ENCODE measurements around the gene AGPAT3. TPM values are rescaled to one million over a fixed set of nuclear protein-coding genes. Genes with fewer than 3 reads are reported as not detected.

Gene AGPAT3
- total RNA-seq, 1 donor from 2014 or later, result 63.2 TPM

GRCh38 chr21:43880111-43880985 lies 15.3 kb downstream of the AGPAT3 start:
- H3K4me1 Mint-ChIP-seq (ENCODE audit: unreplicated experiment), result peaks cover 37% of the 10 kb centered on the region
- no peaks in the 10 kb centered on the region for H3K9me3 Mint-ChIP-seq (ENCODE audit: unreplicated experiment)
- no peak for TF ChIP-seq CTCF (IDR thresholded peaks at IDR 0.05)
- no peaks in the 10 kb centered on the region for H3K27me3 Mint-ChIP-seq (ENCODE audit: unreplicated experiment)
- no peak for DNase-seq (ENCODE audit: extremely low spot score, unreplicated experiment)
- H3K36me3 Mint-ChIP-seq (ENCODE audit: unreplicated experiment), result peaks cover 8% of the 10 kb centered on the region
- no peak overlapping the region for H3K4me3 Mint-ChIP-seq (ENCODE audit: unreplicated experiment)
- H3K27ac Mint-ChIP-seq (ENCODE audit: unreplicated experiment), result peak overlapping the region; percentile 64

DNA sequence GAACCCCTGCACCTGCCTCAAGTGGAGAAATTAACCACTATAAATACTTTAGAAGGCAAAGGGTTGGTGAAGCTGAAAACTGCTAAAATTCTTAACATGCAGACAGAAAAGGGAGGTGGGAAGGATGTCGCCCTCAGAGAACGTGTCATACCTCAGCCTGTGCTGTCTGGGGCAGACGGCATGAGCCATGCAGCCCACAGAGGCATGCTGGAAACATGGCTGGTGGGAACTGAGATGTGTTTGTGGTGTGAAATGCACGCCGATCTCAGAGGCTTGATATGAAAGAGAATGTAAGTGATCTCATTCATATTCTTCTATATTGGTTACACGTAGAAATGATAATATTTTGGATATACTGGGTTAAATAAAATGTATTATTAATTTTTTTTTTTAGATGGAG lies 16.3 kb downstream of the AGPAT3 start:
- no peak for TF ChIP-seq CTCF (IDR thresholded peaks at IDR 0.05)
- no peak overlapping the region for H3K4me3 Mint-ChIP-seq (ENCODE audit: unreplicated experiment)
- no peak for DNase-seq (ENCODE audit: extremely low spot score, unreplicated experiment)
- peaks cover 32% of the 10 kb centered on the region for H3K4me1 Mint-ChIP-seq (ENCODE audit: unreplicated experiment)
- no peaks in the 10 kb centered on the region for H3K9me3 Mint-ChIP-seq (ENCODE audit: unreplicated experiment)
- H3K27me3 Mint-ChIP-seq (ENCODE audit: unreplicated experiment), result no peaks in the 10 kb centered on the region
- H3K27ac Mint-ChIP-seq (ENCODE audit: unreplicated experiment), result no peak overlapping the region
- H3K36me3 Mint-ChIP-seq (ENCODE audit: unreplicated experiment), result peaks cover 8% of the 10 kb centered on the region

- Mint-ChIP-seq H3K27me3 (ENCODE audit: unreplicated experiment) (no peaks in the 10 kb centered on the region), H3K4me1 (ENCODE audit: unreplicated experiment) (peaks cover 31% of the 10 kb centered on the region), H3K36me3 (ENCODE audit: unreplicated experiment) (peaks cover 8% of the 10 kb centered on the region), H3K9me3 (ENCODE audit: unreplicated experiment) (no peaks in the 10 kb centered on the region), H3K4me3 (ENCODE audit: unreplicated experiment) (no peak overlapping the region), H3K27ac (ENCODE audit: unreplicated experiment) (no peak overlapping the region)
- DNase-seq (ENCODE audit: extremely low spot score, unreplicated experiment), result no peak
- TF ChIP-seq CTCF (IDR thresholded peaks at IDR 0.05), result no peak
Observed at GRCh38 chr21:43881935-43882334, 16.9 kb downstream of the AGPAT3 start.

DNA sequence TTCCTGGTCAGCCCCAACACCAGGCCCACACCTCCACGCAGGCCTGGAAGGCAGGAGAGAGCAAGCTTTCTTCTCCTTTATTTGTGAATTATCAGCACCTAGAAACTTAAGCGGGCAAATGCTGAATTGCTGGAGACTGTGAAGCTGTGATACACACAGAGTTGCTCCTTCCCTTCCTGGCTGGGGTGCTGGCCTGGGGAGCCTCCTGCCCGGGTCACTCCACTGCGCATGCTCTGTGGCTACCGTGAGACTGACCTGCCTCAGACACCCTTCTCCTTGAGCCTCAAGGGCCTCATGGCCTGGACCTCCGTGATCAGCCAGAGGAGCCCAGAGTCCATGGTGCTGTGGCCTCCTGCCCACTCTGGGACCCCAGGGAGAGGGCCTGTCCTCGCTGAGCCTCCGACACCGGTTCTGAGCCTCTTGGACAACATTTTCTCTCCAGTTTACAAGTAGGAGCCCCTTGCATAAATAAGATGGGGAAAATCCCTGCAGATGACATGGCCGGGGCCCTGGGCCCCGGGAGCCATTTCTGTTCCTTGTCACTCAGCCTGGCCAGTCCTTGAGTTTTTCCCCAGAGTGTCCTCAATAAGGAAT lies 18.0 kb downstream of the AGPAT3 start:
- H3K9me3 Mint-ChIP-seq (ENCODE audit: unreplicated experiment), result no peaks in the 10 kb centered on the region
- no peak overlapping the region for H3K27ac Mint-ChIP-seq (ENCODE audit: unreplicated experiment)
- H3K36me3 Mint-ChIP-seq (ENCODE audit: unreplicated experiment), result peaks cover 7% of the 10 kb centered on the region
- H3K4me3 Mint-ChIP-seq (ENCODE audit: unreplicated experiment), result no peak overlapping the region
- no peak for DNase-seq (ENCODE audit: extremely low spot score, unreplicated experiment)
- peaks cover 30% of the 10 kb centered on the region for H3K4me1 Mint-ChIP-seq (ENCODE audit: unreplicated experiment)
- H3K27me3 Mint-ChIP-seq (ENCODE audit: unreplicated experiment), result no peaks in the 10 kb centered on the region
- TF ChIP-seq CTCF (IDR thresholded peaks at IDR 0.05), result no peak

Data from osteocyte (in vitro differentiated cells).